GM12878 (cell line): ENCODE results near the gene BEST2.

Experiments used
- CTCF ChIP-seq, 3 experiments: IDR thresholded peaks in 2 of 3; conservative IDR thresholded peaks in 1 of 3; 2 replicates each; pipeline ENCODE4 v1.5.1; 2011; ENCODE audit warnings: low read depth in 3 of 3, low read length in 3 of 3, mild to moderate bottlenecking in 3 of 3, control low read depth in 2 of 3, moderate library complexity in 2 of 3, inconsistent platforms in 1 of 3, mixed read lengths in 1 of 3; ENCODE audit not compliant: control insufficient read depth in 2 of 3, insufficient read depth in 1 of 3; ENCODE audit errors: extremely low read depth in 1 of 3
- SRF ChIP-seq, 2 experiments: IDR thresholded peaks; 2 replicates each; pipeline ENCODE4 v1.6.1; 2011; ENCODE audit warnings: low read depth in 2 of 2, low read length in 2 of 2, mild to moderate bottlenecking in 1 of 2, moderate library complexity in 1 of 2
- ZNF687 ChIP-seq: fragments of 450-650 bp; IDR thresholded peaks from 2 replicates; pipeline ENCODE4 v1.6.1; 2017; ENCODE audit warnings: mild to moderate bottlenecking, moderate library complexity

- no peak for TF ChIP-seq SRF (IDR thresholded peaks at IDR 0.05; ENCODE audit: low read depth in 2 of 2, low read length in 2 of 2)
- TF ChIP-seq ZNF687 = no peak
- TF ChIP-seq CTCF (IDR thresholded peaks at IDR 0.05 in 2 of 3, conservative IDR thresholded peaks at IDR 0.05 in 1 of 3; ENCODE audit: control insufficient read depth in 2 of 3, extremely low read depth in 1 of 3, insufficient read depth in 1 of 3, low read depth in 3 of 3, low read length in 3 of 3) = no peak
These were observed 39.2 kb downstream of the BEST2 start for GRCh38 chr19:12790628-12791344.
